ENCODE measurements around the gene CDC42SE2. TPM values are rescaled to one million over a fixed set of nuclear protein-coding genes. Genes with fewer than 3 reads are reported as not detected.

CDC42SE2 gene
- total RNA-seq, 1 donor from 2014 or later, result 29.3 TPM

DNA sequence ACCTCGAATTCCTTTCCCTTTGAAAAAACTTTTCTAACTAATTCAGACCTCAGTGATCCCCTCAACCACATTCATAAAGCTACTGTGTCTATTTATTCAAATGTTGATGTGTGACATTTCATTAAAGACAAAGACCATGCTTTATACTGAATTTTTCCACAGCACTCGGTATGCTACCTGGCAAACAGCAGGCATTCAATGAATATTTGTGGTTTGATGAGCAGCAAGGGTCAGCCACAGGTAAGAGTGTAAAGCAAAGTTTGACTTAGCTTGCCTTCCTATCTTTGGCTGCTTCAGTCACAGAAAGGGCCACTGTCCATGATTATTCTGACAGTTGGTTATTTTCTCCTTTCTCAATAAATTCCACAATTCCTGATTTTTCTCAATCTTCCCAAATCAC is 5.1 kb upstream of the CDC42SE2 start:
- Mint-ChIP-seq H3K36me3 (ENCODE audit: insufficient read depth) (no peaks in the 10 kb centered on the region), H3K27me3 (no peaks in the 10 kb centered on the region), H3K4me3 (ENCODE audit: low read depth) (no peak overlapping the region), H3K4me1 (ENCODE audit: low read depth) (peaks cover 3% of the 10 kb centered on the region), H3K27ac (no peak overlapping the region), H3K9me3 (ENCODE audit: low read depth) (no peaks in the 10 kb centered on the region)
- TF ChIP-seq, protein P1, sequence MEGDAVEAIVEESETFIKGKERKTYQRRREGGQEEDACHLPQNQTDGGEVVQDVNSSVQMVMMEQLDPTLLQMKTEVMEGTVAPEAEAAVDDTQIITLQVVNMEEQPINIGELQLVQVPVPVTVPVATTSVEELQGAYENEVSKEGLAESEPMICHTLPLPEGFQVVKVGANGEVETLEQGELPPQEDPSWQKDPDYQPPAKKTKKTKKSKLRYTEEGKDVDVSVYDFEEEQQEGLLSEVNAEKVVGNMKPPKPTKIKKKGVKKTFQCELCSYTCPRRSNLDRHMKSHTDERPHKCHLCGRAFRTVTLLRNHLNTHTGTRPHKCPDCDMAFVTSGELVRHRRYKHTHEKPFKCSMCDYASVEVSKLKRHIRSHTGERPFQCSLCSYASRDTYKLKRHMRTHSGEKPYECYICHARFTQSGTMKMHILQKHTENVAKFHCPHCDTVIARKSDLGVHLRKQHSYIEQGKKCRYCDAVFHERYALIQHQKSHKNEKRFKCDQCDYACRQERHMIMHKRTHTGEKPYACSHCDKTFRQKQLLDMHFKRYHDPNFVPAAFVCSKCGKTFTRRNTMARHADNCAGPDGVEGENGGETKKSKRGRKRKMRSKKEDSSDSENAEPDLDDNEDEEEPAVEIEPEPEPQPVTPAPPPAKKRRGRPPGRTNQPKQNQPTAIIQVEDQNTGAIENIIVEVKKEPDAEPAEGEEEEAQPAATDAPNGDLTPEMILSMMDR (IDR thresholded peaks at IDR 0.05; ENCODE audit: unreplicated experiment), result no peak
- DNase-seq (ENCODE audit: low spot score, unreplicated experiment), result no peak

DNA sequence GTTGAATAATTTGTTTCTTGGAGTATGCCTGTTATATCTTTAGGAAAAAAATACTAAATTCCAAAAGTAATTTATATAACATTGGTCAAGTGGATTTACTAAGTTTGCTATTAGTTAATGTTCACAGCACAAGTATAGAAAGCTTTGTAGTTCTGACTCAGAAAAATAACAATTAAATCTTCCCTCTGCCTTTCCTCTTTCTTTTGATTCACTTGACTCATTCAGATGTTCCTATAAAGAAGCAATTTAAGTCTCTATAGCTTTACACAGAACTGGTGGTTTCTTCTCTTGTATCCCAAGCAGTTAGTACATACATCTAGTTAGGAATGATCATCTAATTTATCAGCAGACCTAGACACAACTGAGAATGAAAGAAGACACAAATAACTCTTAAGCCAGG is 4.5 kb upstream of the CDC42SE2 start:
- no peaks in the 10 kb centered on the region for H3K27me3 Mint-ChIP-seq
- DNase-seq (ENCODE audit: low spot score, unreplicated experiment), result no peak
- TF ChIP-seq, protein P1 (IDR thresholded peaks at IDR 0.05; ENCODE audit: unreplicated experiment), result no peak
- no peak overlapping the region for H3K27ac Mint-ChIP-seq
- no peaks in the 10 kb centered on the region for H3K9me3 Mint-ChIP-seq (ENCODE audit: low read depth)
- peaks cover 3% of the 10 kb centered on the region for H3K4me1 Mint-ChIP-seq (ENCODE audit: low read depth)
- H3K4me3 Mint-ChIP-seq (ENCODE audit: low read depth), result no peak overlapping the region
- H3K36me3 Mint-ChIP-seq (ENCODE audit: insufficient read depth), result no peaks in the 10 kb centered on the region

DNA sequence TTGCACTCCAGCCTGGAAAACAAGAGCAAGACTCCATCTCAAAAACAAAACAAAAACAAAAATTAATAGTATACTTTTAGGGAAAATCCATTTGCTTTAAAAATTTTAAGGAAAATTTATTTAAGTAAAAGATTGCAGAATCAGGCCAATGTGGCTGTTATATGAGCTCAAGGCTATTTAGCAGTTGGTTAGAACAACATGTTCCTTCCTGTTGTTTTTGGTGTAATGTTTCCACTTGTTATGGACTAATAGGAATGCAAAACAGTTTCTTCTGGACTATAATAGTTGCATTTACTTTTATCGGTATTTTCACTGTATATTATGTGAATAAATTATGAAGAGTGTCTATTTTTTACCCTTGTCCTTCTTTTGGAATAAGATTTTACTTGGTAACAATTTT is 3.0 kb upstream of the CDC42SE2 start:
- TF ChIP-seq, protein P1 (IDR thresholded peaks at IDR 0.05; ENCODE audit: unreplicated experiment), result no peak

DNA sequence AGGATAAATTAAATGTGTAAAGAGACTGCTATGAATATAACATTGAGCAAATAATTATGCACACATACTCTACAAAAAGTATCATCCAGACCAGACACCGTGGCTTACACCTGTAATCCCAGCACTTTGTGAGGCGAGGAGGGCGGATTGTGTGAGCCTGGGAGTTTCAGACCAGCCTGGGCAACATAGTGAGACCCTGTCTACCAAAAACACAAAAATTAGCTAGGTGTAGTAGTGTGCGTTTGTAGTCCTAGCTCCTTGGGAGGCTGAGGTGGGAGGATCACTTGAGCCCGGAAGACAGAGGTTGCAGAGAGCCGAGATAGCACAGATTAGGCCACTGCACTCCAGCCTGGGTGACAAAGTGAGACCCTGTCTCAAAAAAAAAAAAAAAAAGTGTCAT is 2.4 kb upstream of the CDC42SE2 start:
- H3K27me3 Mint-ChIP-seq, result no peaks in the 10 kb centered on the region
- no peaks in the 10 kb centered on the region for H3K36me3 Mint-ChIP-seq (ENCODE audit: insufficient read depth)
- TF ChIP-seq, protein P1 (IDR thresholded peaks at IDR 0.05; ENCODE audit: unreplicated experiment), result no peak
- H3K4me1 Mint-ChIP-seq (ENCODE audit: low read depth), result peaks cover 10% of the 10 kb centered on the region
- H3K9me3 Mint-ChIP-seq (ENCODE audit: low read depth), result no peaks in the 10 kb centered on the region
- no peak overlapping the region for H3K4me3 Mint-ChIP-seq (ENCODE audit: low read depth)
- H3K27ac Mint-ChIP-seq, result no peak overlapping the region
- no peak for DNase-seq (ENCODE audit: low spot score, unreplicated experiment)

More for the DNA sequence above, 3.0 kb upstream of the CDC42SE2 start:
- peaks cover 10% of the 10 kb centered on the region for H3K4me1 Mint-ChIP-seq (ENCODE audit: low read depth)
- DNase-seq (ENCODE audit: low spot score, unreplicated experiment), result no peak
- H3K27me3 Mint-ChIP-seq, result no peaks in the 10 kb centered on the region
- no peaks in the 10 kb centered on the region for H3K36me3 Mint-ChIP-seq (ENCODE audit: insufficient read depth)
- H3K4me3 Mint-ChIP-seq (ENCODE audit: low read depth), result no peak overlapping the region
- H3K9me3 Mint-ChIP-seq (ENCODE audit: low read depth), result no peaks in the 10 kb centered on the region
- no peak overlapping the region for H3K27ac Mint-ChIP-seq

DNA sequence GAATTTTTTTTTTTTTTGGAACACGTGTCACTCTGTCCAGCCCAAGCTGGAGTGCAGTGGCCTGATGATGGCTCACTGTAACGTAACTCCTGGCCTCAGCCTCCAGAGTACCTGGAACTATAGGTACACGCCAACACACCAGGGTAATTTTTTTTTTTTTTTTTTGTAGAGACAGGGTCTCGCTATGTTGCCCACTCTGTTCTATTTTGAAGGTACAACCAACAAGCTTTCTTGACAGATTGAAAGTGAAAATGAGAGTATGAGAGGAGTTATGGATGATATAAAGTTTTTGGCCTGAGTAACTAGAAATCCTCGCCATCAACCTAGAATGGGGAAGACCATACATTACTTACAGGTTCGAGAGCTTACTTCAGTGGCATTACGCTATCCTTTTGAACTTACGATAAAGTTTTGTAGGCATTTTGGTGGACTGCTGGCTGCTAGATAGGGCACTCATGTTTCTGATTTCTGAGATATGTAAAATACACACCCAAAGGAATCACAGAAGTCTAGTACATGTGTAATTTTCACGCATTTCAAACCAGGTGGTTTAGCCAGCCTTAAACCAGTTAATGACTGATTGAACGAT is 806 bp upstream of the CDC42SE2 start:
- peaks cover 2% of the 10 kb centered on the region for H3K36me3 Mint-ChIP-seq (ENCODE audit: insufficient read depth)
- no peak for DNase-seq (ENCODE audit: low spot score, unreplicated experiment)
- H3K27me3 Mint-ChIP-seq, result no peaks in the 10 kb centered on the region
- peaks cover 13% of the 10 kb centered on the region for H3K4me1 Mint-ChIP-seq (ENCODE audit: low read depth)
- H3K9me3 Mint-ChIP-seq (ENCODE audit: low read depth), result no peaks in the 10 kb centered on the region
- TF ChIP-seq, protein P1 (IDR thresholded peaks at IDR 0.05; ENCODE audit: unreplicated experiment), result no peak
- peak overlapping the region; percentile 61 for H3K27ac Mint-ChIP-seq
- H3K4me3 Mint-ChIP-seq (ENCODE audit: low read depth), result peak overlapping the region; percentile 81
